ENCODE results near the gene CNPY4. TPM values are rescaled to one million over a fixed set of nuclear protein-coding genes. Genes with fewer than 3 reads are reported as not detected.

The CNPY4 gene
- total RNA-seq, 2 donors from 2014 or later, result 6.1 to 6.2 TPM

GRCh38 chr7:100130608-100131453, 11.4 kb downstream of the CNPY4 start:
- TF ChIP-seq, protein P1, sequence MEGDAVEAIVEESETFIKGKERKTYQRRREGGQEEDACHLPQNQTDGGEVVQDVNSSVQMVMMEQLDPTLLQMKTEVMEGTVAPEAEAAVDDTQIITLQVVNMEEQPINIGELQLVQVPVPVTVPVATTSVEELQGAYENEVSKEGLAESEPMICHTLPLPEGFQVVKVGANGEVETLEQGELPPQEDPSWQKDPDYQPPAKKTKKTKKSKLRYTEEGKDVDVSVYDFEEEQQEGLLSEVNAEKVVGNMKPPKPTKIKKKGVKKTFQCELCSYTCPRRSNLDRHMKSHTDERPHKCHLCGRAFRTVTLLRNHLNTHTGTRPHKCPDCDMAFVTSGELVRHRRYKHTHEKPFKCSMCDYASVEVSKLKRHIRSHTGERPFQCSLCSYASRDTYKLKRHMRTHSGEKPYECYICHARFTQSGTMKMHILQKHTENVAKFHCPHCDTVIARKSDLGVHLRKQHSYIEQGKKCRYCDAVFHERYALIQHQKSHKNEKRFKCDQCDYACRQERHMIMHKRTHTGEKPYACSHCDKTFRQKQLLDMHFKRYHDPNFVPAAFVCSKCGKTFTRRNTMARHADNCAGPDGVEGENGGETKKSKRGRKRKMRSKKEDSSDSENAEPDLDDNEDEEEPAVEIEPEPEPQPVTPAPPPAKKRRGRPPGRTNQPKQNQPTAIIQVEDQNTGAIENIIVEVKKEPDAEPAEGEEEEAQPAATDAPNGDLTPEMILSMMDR (IDR thresholded peaks at IDR 0.05), result peak; percentile 76 to 91
- no peaks in the 10 kb centered on the region for H3K36me3 ChIP-seq
- H3K4me3 ChIP-seq, result no peak overlapping the region
- H3K27ac ChIP-seq, result no peak overlapping the region
- DNase-seq (ENCODE audit: low spot score), result peak; percentile 70
- H3K27me3 ChIP-seq, result no peaks in the 10 kb centered on the region
- H3K9me3 ChIP-seq, result no peaks in the 10 kb centered on the region
- peaks cover 0 to 23% of the 10 kb centered on the region in 2 donors for H3K4me1 ChIP-seq

- peaks cover 0 to 16% of the 10 kb centered on the region in 2 donors for H3K4me1 ChIP-seq
- TF ChIP-seq, protein P1 (IDR thresholded peaks at IDR 0.05), result no peak
- H3K36me3 ChIP-seq, result no peaks in the 10 kb centered on the region
- no peaks in the 10 kb centered on the region for H3K9me3 ChIP-seq
- no peaks in the 10 kb centered on the region for H3K27me3 ChIP-seq
- DNase-seq (ENCODE audit: low spot score), result no peak
- no peak overlapping the region for H3K4me3 ChIP-seq
- H3K27ac ChIP-seq, result no peak overlapping the region
Measured at GRCh38 chr7:100132126-100132525, 12.7 kb downstream of the CNPY4 start.

DNA sequence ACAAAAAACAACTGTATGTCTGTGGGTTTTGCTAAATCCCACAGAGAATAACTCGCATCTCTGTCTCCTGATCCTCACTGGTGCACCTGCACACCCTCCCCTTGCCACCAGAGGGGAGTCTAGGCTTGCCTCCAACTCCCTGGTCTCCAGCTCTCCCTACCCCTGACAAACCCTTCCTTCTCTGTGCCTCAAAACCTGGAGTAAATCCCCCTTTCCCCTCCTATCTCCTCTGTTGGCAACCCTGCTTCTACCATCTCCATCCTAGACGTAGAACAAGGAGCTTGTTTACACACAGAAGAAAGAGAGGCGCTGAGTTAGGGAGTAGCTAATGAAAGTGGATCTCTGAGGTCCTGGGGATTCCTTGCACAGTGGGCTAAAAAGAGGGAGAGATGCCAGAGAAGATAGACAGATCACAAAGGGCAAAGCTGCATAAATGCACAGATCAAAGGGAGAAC, 13.3 kb downstream of the CNPY4 start:
- Histone ChIP-seq H3K27ac (no peak overlapping the region), H3K36me3 (no peaks in the 10 kb centered on the region), H3K4me3 (no peak overlapping the region), H3K4me1 (peaks cover 0 to 15% of the 10 kb centered on the region in 2 donors), H3K27me3 (no peaks in the 10 kb centered on the region), H3K9me3 (no peaks in the 10 kb centered on the region)
- no peak for DNase-seq (ENCODE audit: low spot score)
- TF ChIP-seq, protein P1 (IDR thresholded peaks at IDR 0.05), result peak; percentile 42 to 82

DNA sequence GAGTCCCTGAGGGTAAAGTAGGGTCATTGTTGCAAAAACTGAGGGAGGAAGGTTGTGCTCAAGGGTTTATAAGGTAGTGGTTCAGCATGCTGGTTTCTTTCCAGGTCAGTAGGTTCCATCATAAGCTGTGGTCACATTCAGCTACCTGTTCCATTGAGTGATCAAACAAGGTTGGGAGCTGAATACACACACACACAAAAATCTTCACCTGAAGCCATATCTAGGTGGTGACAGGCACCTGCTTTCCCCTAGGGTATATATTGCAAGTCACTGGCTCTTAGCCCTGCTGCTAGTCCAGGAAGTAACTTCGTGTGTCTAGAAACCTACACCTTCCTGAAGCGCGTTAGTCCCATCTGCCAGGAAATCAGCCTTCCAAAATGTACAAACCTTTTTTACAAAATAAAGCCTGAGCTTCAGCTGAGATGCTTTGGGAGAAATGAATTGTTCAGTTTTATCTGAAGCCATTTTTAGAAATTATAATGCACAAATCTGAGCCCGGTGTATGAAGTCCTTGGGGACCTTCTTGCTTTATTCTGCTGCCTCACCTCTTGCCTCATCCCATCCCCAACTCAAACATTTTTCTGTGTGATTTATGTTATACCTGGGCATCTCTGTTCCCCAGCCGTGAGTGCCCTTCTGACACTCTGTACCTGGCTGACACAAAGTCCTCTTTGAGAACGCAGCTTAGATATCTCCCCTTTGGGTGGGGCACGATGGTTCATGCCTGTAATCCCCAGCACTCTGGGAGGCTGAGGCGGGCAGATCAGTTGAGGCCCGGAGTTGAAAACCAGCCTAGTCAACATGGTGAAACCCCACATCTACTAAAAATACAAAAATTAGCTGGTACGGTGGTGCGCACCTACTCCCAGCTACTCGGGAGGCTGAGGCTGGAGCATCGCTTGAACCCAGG, 18.7 kb downstream of the CNPY4 start:
- TF ChIP-seq, protein P1 (IDR thresholded peaks at IDR 0.05), result no peak
- H3K9me3 ChIP-seq, result no peaks in the 10 kb centered on the region
- H3K36me3 ChIP-seq, result no peaks in the 10 kb centered on the region
- H3K27me3 ChIP-seq, result no peaks in the 10 kb centered on the region
- H3K27ac ChIP-seq, result no peak overlapping the region
- no peak for DNase-seq (ENCODE audit: low spot score)
- no peaks in the 10 kb centered on the region for H3K4me1 ChIP-seq
- no peak overlapping the region for H3K4me3 ChIP-seq

DNA sequence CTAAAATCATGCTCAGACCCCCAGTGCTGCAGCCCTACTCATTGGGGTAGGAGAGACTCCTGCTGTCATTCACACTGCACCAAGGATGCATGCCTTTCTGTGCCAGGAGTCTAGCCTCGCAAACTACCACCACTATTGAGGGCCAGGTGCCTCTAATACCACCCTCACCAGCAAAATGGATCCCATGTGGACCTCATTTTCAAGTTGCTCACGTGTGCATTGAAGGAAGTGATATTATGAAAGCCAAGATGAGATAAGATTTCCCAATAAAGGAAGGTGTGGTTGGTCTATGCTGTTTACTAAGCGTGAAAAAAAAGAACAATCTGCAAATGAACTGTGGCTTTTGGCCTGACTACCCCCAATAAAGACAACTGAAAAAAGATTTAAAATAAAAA, 22.1 kb downstream of the CNPY4 start:
- no peaks in the 10 kb centered on the region for H3K4me1 ChIP-seq
- no peaks in the 10 kb centered on the region for H3K27me3 ChIP-seq
- DNase-seq (ENCODE audit: low spot score), result no peak
- TF ChIP-seq, protein P1 (IDR thresholded peaks at IDR 0.05), result no peak
- no peak overlapping the region for H3K27ac ChIP-seq
- H3K36me3 ChIP-seq, result no peaks in the 10 kb centered on the region
- no peaks in the 10 kb centered on the region for H3K9me3 ChIP-seq
- no peak overlapping the region for H3K4me3 ChIP-seq
